ENCODE data around the gene MOCS3. TPM values are rescaled to one million over a fixed set of nuclear protein-coding genes. Genes with fewer than 3 reads are reported as not detected.

Gene MOCS3
- total and polyA plus RNA-seq, 2 of the 13 experiments (the other 11 are each of a cell fraction or from before 2014, with no cell fraction given), result 3.7 to 8.4 TPM

GRCh38 chr20:50992733-50993457, 34.3 kb downstream of the MOCS3 start (continued):
- TF ChIP-seq SPEN (CRISPR knock-in tag; IDR thresholded peaks at IDR 0.05; ENCODE audit: low read depth) (no peak), ZNF646 (CRISPR knock-in tag; IDR thresholded peaks at IDR 0.05) (no peak), NCOA1 (CRISPR knock-in tag; IDR thresholded peaks at IDR 0.05) (no peak), SATB2 (CRISPR knock-in tag; IDR thresholded peaks at IDR 0.05) (no peak), AGO1 (IDR thresholded peaks at IDR 0.05; ENCODE audit: low read depth, low read length, poor library complexity, severe bottlenecking) (no peak), STAT5B (CRISPR knock-in tag; IDR thresholded peaks at IDR 0.05) (no peak), ZNF260 (CRISPR knock-in tag; IDR thresholded peaks at IDR 0.05; ENCODE audit: borderline replicate concordance, low read depth) (no peak), ZNF737 (CRISPR knock-in tag; IDR thresholded peaks at IDR 0.05; ENCODE audit: borderline replicate concordance) (no peak), ZNF496 (CRISPR knock-in tag; IDR thresholded peaks at IDR 0.05; ENCODE audit: insufficient replicate concordance) (no peak), NFATC3 (CRISPR knock-in tag; IDR thresholded peaks at IDR 0.05) (no peak), ZBTB39 (CRISPR knock-in tag; IDR thresholded peaks at IDR 0.05) (no peak), PHF20 (CRISPR knock-in tag; IDR thresholded peaks at IDR 0.05) (no peak; the same call in 1 of the 2 replicates)
- TF ChIP-seq, protein P1, sequence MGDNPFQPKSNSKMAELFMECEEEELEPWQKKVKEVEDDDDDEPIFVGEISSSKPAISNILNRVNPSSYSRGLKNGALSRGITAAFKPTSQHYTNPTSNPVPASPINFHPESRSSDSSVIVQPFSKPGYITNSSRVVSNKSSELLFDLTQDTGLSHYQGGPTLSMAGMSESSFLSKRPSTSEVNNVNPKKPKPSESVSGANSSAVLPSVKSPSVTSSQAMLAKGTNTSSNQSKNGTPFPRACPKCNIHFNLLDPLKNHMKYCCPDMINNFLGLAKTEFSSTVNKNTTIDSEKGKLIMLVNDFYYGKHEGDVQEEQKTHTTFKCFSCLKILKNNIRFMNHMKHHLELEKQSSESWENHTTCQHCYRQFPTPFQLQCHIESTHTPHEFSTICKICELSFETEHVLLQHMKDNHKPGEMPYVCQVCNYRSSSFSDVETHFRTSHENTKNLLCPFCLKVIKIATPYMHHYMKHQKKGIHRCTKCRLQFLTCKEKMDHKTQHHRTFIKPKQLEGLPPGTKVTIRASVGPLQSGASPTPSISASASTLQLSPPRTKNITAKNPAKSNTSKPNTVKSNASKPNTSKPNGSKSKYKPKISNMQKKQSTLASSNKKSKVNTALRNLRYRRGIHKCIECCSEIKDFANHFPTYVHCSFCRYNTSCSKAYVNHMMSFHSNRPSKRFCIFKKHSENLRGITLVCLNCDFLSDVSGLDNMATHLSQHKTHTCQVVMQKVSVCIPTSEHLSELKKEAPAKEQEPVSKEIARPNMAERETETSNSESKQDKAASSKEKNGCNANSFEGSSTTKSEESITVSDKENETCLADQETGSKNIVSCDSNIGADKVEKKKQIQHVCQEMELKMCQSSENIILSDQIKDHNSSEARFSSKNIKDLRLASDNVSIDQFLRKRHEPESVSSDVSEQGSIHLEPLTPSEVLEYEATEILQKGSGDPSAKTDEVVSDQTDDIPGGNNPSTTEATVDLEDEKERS (CRISPR knock-in tag; IDR thresholded peaks at IDR 0.05), result peak; percentile 53; the same call in 1 of the 2 replicates

Data from HepG2 (cell line).